ENCODE results near the gene SLC5A6.
"Not testable (repeated sequence)": the region's sequence is repeated elsewhere in the genome, so short reads cannot be mapped to it uniquely, and the experiment has no call there.

SLC5A6 gene

DNA sequence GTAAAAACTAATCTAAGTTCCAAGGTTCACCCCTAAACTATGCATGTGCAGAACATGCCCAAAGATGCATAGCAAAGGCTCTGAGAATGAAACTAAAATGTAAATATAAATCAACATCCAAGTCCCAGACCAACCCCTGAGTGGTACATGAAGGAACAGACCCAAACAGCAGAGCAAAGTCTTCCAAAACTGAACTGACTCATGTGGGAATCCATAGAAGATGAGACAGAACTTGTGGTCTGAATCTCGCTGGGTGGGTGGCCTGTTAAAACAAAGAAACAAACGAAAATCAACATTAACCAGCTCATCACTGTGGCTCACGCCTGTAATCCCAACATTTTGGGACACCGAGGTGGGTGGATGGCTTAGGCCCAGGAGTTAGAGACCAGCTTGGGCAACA is 29.7 kb downstream of the SLC5A6 start:
- in situ Hi-C loops (cut with MboI; ENCODE audit: low pct_unique_long_range_greater_than_20kb, low sequenced_read_pairs), result no loop called here
- DNase-seq, result no peak

DNA sequence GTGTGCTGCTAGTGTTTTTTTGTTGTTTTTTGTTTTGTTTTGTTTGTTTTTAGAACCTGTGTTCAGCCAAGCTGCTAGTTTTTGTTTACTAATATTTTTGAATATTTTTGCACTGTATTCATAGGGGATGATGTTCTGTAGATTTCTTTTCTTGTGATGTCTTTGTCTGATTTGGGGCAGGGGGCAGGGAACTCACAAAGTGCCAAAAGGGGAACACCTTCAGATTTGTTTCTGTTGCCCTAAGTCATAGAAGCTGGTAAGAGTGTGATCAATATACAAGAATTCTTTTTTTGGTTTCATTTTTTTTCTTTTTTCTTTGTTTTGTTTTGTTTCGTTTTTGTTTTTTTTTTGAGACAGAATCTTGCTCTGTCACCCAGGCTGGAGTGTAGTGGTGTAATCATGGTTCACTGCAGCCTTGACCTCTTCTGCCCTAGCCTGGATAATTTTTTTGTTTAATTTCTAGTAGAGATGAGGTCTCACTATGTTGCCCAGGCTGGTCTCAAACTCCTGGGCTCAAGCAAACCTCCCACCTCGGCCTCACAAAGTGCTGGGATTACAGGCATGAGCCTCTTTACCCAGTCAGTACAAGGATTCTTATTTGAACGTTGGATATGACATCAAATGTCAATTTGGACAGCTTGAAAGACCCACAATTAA is 32.6 kb downstream of the SLC5A6 start:
- in situ Hi-C loops (cut with MboI; ENCODE audit: low pct_unique_long_range_greater_than_20kb, low sequenced_read_pairs), result no loop called here
- no peak for DNase-seq

DNA sequence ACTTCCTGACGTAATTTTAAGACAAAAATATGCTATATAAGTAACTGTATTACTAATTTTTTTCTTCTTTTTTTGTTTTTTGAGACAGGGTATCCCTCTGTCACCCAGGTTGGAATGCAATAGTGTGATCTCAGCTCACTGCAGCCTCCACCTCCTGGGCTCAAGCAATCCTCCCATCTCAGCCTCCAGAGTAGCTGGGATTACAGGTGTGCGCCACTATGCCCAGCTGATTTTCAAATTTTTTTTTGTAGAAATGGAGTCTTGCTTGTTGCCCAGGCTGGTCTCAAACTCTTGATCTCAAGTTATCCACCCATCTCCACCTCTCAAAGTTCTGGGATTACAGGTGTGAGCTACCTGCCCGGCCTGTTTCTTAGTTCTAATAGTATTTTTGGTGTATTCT is 33.6 kb downstream of the SLC5A6 start:
- DNase-seq, result no peak
- in situ Hi-C loops (cut with MboI; ENCODE audit: low pct_unique_long_range_greater_than_20kb, low sequenced_read_pairs), result no loop called here

GRCh38 chr2:27177441-27178351 is 34.4 kb downstream of the SLC5A6 start:
- in situ Hi-C loops (cut with MboI; ENCODE audit: low pct_unique_long_range_greater_than_20kb, low sequenced_read_pairs), result no loop called here
- no peak for DNase-seq

DNA sequence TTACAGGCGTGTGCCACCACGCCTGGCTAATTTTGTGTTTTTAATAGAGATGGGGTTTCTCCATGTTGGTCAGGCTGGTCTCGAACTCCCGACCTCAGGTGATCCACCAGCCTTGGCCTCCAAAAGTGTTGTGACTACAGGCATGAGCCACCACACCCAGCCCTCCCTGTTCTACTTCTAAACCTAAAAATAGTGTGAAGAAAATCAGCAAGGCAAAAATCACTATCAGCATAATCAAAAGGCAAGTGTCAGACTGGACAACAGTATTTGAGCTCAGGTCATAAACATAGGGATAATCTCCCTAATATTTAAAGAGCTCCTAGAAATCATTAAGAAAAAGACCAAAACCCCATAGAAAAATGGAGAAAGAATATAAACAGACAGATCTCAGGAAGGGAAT is 36.3 kb downstream of the SLC5A6 start:
- DNase-seq; in situ Hi-C loops (cut with MboI; ENCODE audit: low pct_unique_long_range_greater_than_20kb, low sequenced_read_pairs): not testable (repeated sequence)

GRCh38 chr2:27175330-27175729 is 36.7 kb downstream of the SLC5A6 start:
- in situ Hi-C loops (cut with MboI; ENCODE audit: low pct_unique_long_range_greater_than_20kb, low sequenced_read_pairs), result no loop called here
- DNase-seq, result no peak

- DNase-seq, result no peak
- in situ Hi-C loops (cut with MboI; ENCODE audit: low pct_unique_long_range_greater_than_20kb, low sequenced_read_pairs), result no loop called here
Measured at GRCh38 chr2:27174638-27175037, 37.4 kb downstream of the SLC5A6 start.

DNA sequence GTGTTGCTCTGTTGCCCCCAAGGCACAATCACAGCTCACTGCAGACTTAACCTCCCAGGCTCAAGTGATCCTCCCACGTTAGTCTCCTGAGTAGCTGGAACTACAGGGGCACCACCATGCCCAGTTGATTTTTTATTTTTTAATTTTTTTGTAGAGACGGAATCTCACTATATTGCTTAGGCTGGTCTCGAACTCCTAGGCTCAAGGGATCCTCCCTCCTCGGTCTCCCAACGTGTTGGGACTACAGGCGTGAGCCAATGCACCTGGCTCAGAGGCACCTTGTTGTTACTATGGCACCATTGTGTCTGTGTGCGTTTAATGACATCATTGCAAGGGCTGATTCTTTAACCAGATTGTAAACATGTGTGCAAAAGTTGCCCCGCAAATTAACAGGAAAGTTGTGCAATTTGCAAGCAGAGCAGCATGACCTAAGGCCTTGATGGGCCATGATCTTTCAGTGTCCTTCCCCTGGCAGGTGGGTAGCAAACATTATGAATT is 40.7 kb downstream of the SLC5A6 start:
- in situ Hi-C loops (cut with MboI; ENCODE audit: low pct_unique_long_range_greater_than_20kb, low sequenced_read_pairs), result no loop called here
- no peak for DNase-seq

GRCh38 chr2:27170581-27171337 is 41.3 kb downstream of the SLC5A6 start:
- in situ Hi-C loops (cut with MboI; ENCODE audit: low pct_unique_long_range_greater_than_20kb, low sequenced_read_pairs), result no loop called here
- DNase-seq, result peak; percentile 31

DNA sequence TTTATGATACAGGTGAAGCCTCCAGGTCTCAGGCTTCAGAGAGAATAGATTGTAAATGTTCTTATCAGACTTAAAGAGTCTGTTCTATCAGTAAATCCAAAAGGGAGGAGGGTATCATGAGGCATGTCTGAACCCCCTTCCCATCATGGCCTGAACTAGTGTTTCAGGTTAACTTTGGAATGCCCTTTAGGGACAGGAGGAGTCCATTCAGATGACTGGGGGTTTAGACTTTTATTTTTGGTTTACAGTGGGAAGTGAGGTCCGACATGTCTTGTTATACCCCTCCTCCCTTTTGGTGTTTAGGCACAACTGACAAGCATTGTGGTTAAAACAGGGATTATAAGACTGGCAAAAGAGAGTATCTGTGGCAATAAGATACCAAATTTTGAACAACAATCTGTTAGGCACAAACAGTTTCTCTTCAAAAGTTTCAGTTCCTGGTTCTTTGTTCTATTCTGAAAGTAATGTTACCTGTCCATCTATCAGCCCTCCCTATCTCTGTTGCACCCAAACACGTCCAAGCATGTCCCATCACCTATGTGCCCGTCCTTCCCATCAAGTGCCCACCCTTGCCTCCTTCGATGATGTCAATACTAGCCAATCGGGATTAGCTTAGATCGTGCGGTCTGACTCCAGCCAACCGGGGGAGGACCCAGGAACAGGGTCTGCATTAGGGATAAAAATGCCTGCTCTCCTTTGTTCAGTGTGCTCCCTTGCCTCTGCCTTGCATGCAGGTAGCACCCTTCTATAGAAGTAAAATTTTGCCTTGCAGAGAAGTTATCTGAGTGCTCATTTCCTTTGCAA is 46.9 kb downstream of the SLC5A6 start:
- in situ Hi-C loops (cut with MboI; ENCODE audit: low pct_unique_long_range_greater_than_20kb, low sequenced_read_pairs), result no loop called here
- DNase-seq, result no peak

- in situ Hi-C loops (cut with MboI; ENCODE audit: low pct_unique_long_range_greater_than_20kb, low sequenced_read_pairs), result no loop called here
- no peak for DNase-seq
Measured at GRCh38 chr2:27162151-27163121, 49.6 kb downstream of the SLC5A6 start.

DNA sequence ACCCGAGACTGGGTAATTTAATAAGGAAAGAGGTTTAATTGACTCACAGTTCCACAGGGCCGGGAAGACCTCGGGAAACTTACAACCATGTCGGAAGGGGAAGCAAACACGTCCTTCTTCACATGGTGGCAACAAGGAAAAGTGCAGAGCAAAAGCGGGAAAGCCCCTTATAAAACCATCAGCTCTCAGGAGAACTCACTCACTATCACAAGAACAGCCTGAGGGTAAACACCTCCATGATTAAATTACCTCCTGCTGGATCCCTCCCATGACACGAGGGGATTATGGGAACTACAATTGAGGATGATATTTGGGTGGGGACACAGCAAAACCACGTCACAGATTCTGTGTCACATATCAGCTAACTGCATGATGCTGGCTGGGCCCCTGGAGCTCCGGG is 51.9 kb downstream of the SLC5A6 start:
- in situ Hi-C loops (cut with MboI; ENCODE audit: low pct_unique_long_range_greater_than_20kb, low sequenced_read_pairs), result no loop called here
- DNase-seq, result no peak

DNA sequence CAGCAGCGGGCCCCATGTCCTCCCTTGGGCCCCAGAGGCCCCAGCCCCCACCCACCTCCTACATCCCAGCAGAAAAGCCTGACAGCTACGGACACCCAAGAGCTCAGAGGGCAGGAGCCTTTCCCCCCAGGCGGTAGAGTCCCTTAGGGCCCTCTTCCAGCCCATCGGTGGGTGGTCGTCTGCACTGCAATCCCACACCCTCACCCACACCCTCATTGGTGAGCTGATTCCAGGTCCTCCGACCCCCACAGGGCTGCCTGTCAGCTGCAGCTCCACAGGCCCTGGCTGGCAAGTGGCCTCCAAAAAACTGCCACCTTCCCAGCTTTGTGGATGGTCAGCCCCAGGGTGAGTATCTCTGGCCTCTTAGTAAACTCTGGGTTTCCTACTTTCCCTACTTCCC is 52.8 kb downstream of the SLC5A6 start:
- DNase-seq, result no peak

GRCh38 chr2:27158468-27158867 is 53.6 kb downstream of the SLC5A6 start:
- in situ Hi-C loops (cut with MboI; ENCODE audit: low pct_unique_long_range_greater_than_20kb, low sequenced_read_pairs), result no loop called here

More for the DNA sequence above, 52.8 kb downstream of the SLC5A6 start:
- in situ Hi-C loops (cut with MboI; ENCODE audit: low pct_unique_long_range_greater_than_20kb, low sequenced_read_pairs), result no loop called here

DNA sequence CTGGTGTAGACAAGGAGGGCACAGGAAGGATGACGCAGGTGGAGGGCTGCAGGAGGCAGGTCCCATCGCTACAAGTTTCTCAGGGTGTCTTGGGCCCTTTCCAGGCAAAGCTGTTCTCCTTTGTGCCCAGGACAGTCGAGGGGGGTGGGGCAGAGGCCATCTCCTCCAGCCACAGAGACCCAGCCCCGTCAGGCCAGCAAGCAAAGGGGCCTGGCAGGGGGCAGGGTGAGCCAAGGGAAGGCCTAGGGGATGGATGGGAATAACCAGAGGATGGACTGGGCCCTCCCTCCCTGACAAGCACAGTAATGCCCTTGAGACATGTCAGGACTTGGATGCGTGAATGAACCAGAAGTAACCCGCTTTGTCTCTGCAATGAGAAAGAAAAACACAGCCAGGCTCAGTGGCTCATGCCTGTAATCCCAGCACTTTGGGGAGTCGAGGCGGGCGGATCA is 57.0 kb downstream of the SLC5A6 start:
- in situ Hi-C loops (cut with MboI; ENCODE audit: low pct_unique_long_range_greater_than_20kb, low sequenced_read_pairs), result no loop called here
- no peak for DNase-seq

More at GRCh38 chr2:27158468-27158867, 53.6 kb downstream of the SLC5A6 start:
- no peak for DNase-seq

- in situ Hi-C loops (cut with MboI; ENCODE audit: low pct_unique_long_range_greater_than_20kb, low sequenced_read_pairs), result no loop called here
- no peak for DNase-seq
Measured at GRCh38 chr2:27154488-27154887, 57.6 kb downstream of the SLC5A6 start.

DNA sequence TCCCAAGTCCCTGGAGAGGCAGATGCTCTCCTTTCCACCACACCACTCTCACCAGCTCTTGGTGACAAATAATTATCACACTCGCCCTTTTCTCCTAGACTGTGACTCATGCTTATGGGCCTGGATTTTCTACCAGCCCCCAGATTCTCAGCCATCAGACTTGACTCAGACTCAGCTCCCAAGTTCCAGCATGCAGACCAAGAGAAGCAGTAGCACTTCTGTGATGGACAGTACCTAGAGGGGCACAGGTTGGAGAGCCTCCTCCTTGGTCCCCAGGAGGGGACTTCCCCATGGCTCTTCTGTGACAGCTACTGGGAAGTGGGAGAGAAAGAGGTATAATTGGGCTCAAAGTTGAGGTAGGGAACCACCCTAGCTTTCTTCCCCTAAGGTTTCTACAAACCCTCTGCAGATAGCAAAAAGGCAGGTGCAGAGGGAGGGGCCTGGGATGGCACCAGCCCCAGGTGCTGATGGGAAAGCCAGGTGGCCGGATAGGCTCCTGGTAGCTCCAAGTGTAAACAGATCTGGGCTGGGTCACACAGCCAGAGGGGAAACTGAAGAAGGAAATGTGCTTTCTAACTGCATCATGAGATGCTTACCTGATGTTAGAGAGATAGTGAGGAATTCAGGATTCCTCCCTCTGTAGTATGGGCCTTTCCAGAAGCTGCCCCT is 59.1 kb downstream of the SLC5A6 start:
- no peak for DNase-seq
- in situ Hi-C loops (cut with MboI; ENCODE audit: low pct_unique_long_range_greater_than_20kb, low sequenced_read_pairs), result no loop called here

All from KBM-7 (cell line).